Effector memory CD8-positive, alpha-beta T cell (primary cell): ENCODE results near the gene GPR35.

Source experiments
- ATAC-seq: fragments of 150-1000 bp; cut with Tn5 transposase; replicated peaks from 2 replicates; pipeline ENCODE4 v1.10.0; 2021; ENCODE audit warnings: mild to moderate bottlenecking, moderate library complexity
- DNase-seq, 3 experiments: peaks; one replicate each; pipeline ENCODE4 v3.0.0; 2021
- H3K27ac Mint-ChIP-seq, 2 donors: one replicate each; pipeline ENCODE4 v1.8.0; 2022; ENCODE audit warnings: mild to moderate bottlenecking in 2 of 2, mixed read lengths in 2 of 2, moderate library complexity in 2 of 2
- H3K27me3 Mint-ChIP-seq, 2 donors: one replicate each; pipeline ENCODE4 v1.8.0; 2022; ENCODE audit warnings: mixed read lengths in 2 of 2
- H3K36me3 Mint-ChIP-seq: one replicate; pipeline ENCODE4 v1.8.0; 2022; ENCODE audit warnings: mild to moderate bottlenecking, moderate library complexity, mixed read lengths; ENCODE audit not compliant: insufficient read depth
- H3K4me1 Mint-ChIP-seq, 2 donors: one replicate each; pipeline ENCODE4 v1.8.0; 2022; ENCODE audit warnings: low read depth in 2 of 2, mixed read lengths in 2 of 2
- H3K4me3 Mint-ChIP-seq, 2 donors: one replicate each; pipeline ENCODE4 v1.8.0; 2022; ENCODE audit warnings: mild to moderate bottlenecking in 2 of 2, mixed read lengths in 2 of 2, moderate library complexity in 2 of 2
- H3K9me3 Mint-ChIP-seq, 2 donors: one replicate each; pipeline ENCODE4 v1.8.0; 2022; ENCODE audit warnings: mixed read lengths in 2 of 2

Gene GPR35

GRCh38 chr2:240601061-240601830 is 24.0 kb upstream of the GPR35 start:
- no peak for DNase-seq
- ATAC-seq, result no peak
- H3K36me3 Mint-ChIP-seq, result peaks cover 10% of the 10 kb centered on the region
- H3K4me3 Mint-ChIP-seq, result no peak overlapping the region
- H3K27ac Mint-ChIP-seq, result peak overlapping the region in 1 of 2 donors; percentile 57
- peaks cover 0 to 1% of the 10 kb centered on the region in 2 donors for H3K4me1 Mint-ChIP-seq
- H3K27me3 Mint-ChIP-seq, result no peaks in the 10 kb centered on the region
- H3K9me3 Mint-ChIP-seq, result no peaks in the 10 kb centered on the region

- ATAC-seq, result no peak
- Mint-ChIP-seq H3K4me3 (no peak overlapping the region), H3K9me3 (no peaks in the 10 kb centered on the region), H3K27ac (peak overlapping the region in 1 of 2 donors; percentile 57), H3K4me1 (peaks cover 0 to 1% of the 10 kb centered on the region in 2 donors), H3K27me3 (no peaks in the 10 kb centered on the region), H3K36me3 (peaks cover 10% of the 10 kb centered on the region)
- no peak for DNase-seq
Measured at GRCh38 chr2:240601831-240602160, 23.5 kb upstream of the GPR35 start.

- Mint-ChIP-seq H3K4me3 (no peak overlapping the region), H3K27ac (peak overlapping the region in 1 of 2 donors; percentile 57), H3K36me3 (peaks cover 10% of the 10 kb centered on the region), H3K4me1 (peaks cover under 1 to 1% of the 10 kb centered on the region in 2 donors), H3K9me3 (no peaks in the 10 kb centered on the region), H3K27me3 (no peaks in the 10 kb centered on the region)
- no peak for DNase-seq
- no peak for ATAC-seq
Measured at GRCh38 chr2:240602266-240603050, 22.8 kb upstream of the GPR35 start.

- Mint-ChIP-seq H3K36me3 (peaks cover 10% of the 10 kb centered on the region), H3K4me1 (peaks cover 1 to 8% of the 10 kb centered on the region in 2 donors), H3K27me3 (no peaks in the 10 kb centered on the region), H3K4me3 (no peak overlapping the region), H3K9me3 (no peaks in the 10 kb centered on the region), H3K27ac (peak overlapping the region in 1 of 2 donors; percentile 55)
- no peak for DNase-seq
- ATAC-seq, result no peak
Measured at GRCh38 chr2:240603081-240603835, 22.0 kb upstream of the GPR35 start.

- DNase-seq (no peak), ATAC-seq (no peak)
- Mint-ChIP-seq H3K27ac (peak overlapping the region in 1 of 2 donors; percentile 56), H3K9me3 (no peaks in the 10 kb centered on the region), H3K4me3 (no peak overlapping the region), H3K4me1 (peaks cover 1 to 8% of the 10 kb centered on the region in 2 donors), H3K27me3 (no peaks in the 10 kb centered on the region), H3K36me3 (peaks cover 10% of the 10 kb centered on the region)
Measured at GRCh38 chr2:240603846-240604245, 21.4 kb upstream of the GPR35 start.

- Mint-ChIP-seq H3K36me3 (peaks cover 10% of the 10 kb centered on the region), H3K27me3 (no peaks in the 10 kb centered on the region), H3K4me1 (peaks cover 1 to 8% of the 10 kb centered on the region in 2 donors), H3K9me3 (no peaks in the 10 kb centered on the region), H3K4me3 (no peak overlapping the region), H3K27ac (peak overlapping the region; percentile 25 to 56)
- ATAC-seq, result no peak
- DNase-seq, result no peak
Measured at GRCh38 chr2:240604291-240604938, 20.9 kb upstream of the GPR35 start.

- ATAC-seq (no peak), DNase-seq (no peak)
- Mint-ChIP-seq H3K4me1 (peaks cover 1 to 8% of the 10 kb centered on the region in 2 donors), H3K27ac (peak overlapping the region; percentile 25 to 56), H3K36me3 (peaks cover 10% of the 10 kb centered on the region), H3K9me3 (no peaks in the 10 kb centered on the region), H3K4me3 (no peak overlapping the region), H3K27me3 (no peaks in the 10 kb centered on the region)
Measured at GRCh38 chr2:240604939-240605716, 20.2 kb upstream of the GPR35 start.

GRCh38 chr2:240605867-240606743 is 19.2 kb upstream of the GPR35 start:
- ATAC-seq, result no peak
- Mint-ChIP-seq H3K27me3 (no peaks in the 10 kb centered on the region), H3K36me3 (peaks cover 10% of the 10 kb centered on the region), H3K27ac (peak overlapping the region; percentile 25 to 44), H3K4me1 (peaks cover 1 to 8% of the 10 kb centered on the region in 2 donors), H3K9me3 (no peaks in the 10 kb centered on the region), H3K4me3 (no peak overlapping the region)
- DNase-seq, result no peak

GRCh38 chr2:240611601-240612210 is 13.6 kb upstream of the GPR35 start:
- no peak overlapping the region for H3K4me3 Mint-ChIP-seq
- H3K9me3 Mint-ChIP-seq, result no peaks in the 10 kb centered on the region
- H3K27ac Mint-ChIP-seq, result peak overlapping the region in 1 of 2 donors; percentile 39
- ATAC-seq (peak; percentile 49), DNase-seq (no peak)
- H3K27me3 Mint-ChIP-seq, result no peaks in the 10 kb centered on the region
- no peaks in the 10 kb centered on the region for H3K36me3 Mint-ChIP-seq
- peaks cover 8 to 10% of the 10 kb centered on the region in 2 donors for H3K4me1 Mint-ChIP-seq

- Mint-ChIP-seq H3K36me3 (no peaks in the 10 kb centered on the region), H3K4me3 (no peak overlapping the region), H3K27me3 (no peaks in the 10 kb centered on the region), H3K9me3 (no peaks in the 10 kb centered on the region), H3K4me1 (peaks cover 4 to 10% of the 10 kb centered on the region in 2 donors), H3K27ac (no peak overlapping the region)
- ATAC-seq, result no peak
- no peak for DNase-seq
Measured at GRCh38 chr2:240613781-240614180, 11.5 kb upstream of the GPR35 start.

- Mint-ChIP-seq H3K4me1 (peaks cover 4 to 13% of the 10 kb centered on the region in 2 donors), H3K27ac (no peak overlapping the region), H3K4me3 (no peak overlapping the region), H3K9me3 (no peaks in the 10 kb centered on the region), H3K27me3 (no peaks in the 10 kb centered on the region), H3K36me3 (no peaks in the 10 kb centered on the region)
- DNase-seq (no peak), ATAC-seq (no peak)
Measured at GRCh38 chr2:240614391-240614790, 10.9 kb upstream of the GPR35 start.
